ENCODE data around the gene HHLA2.

The HHLA2 gene

GRCh38 chr3:108322352-108322751 is 26.0 kb downstream of the HHLA2 start:
- no peak for TF ChIP-seq RAD21 (IDR thresholded peaks at IDR 0.05; ENCODE audit: low read depth)
- no peak for TF ChIP-seq TAF1 (IDR thresholded peaks at IDR 0.05; ENCODE audit: low read depth)
- TF ChIP-seq CEBPB (IDR thresholded peaks at IDR 0.05), result no peak
- TF ChIP-seq USF1 (IDR thresholded peaks at IDR 0.05), result no peak
- TF ChIP-seq MAX (IDR thresholded peaks at IDR 0.05), result no peak
- TF ChIP-seq ZBTB7A (IDR thresholded peaks at IDR 0.05; ENCODE audit: low read depth), result no peak
- no peak for TF ChIP-seq EGR1 (IDR thresholded peaks at IDR 0.05)
- TF ChIP-seq TCF12 (IDR thresholded peaks at IDR 0.05; ENCODE audit: low read depth), result no peak
- no peak for TF ChIP-seq FOXM1 (IDR thresholded peaks at IDR 0.05; ENCODE audit: borderline replicate concordance, low read depth)
- TF ChIP-seq EP300 (IDR thresholded peaks at IDR 0.05; ENCODE audit: borderline replicate concordance), result no peak
- no peak for TF ChIP-seq REST (IDR thresholded peaks at IDR 0.05; ENCODE audit: low read depth)
- no peak for TF ChIP-seq YY1 (IDR thresholded peaks at IDR 0.05; ENCODE audit: low read depth)
- TF ChIP-seq CREB1 (IDR thresholded peaks at IDR 0.05; ENCODE audit: low read depth), result no peak
- TF ChIP-seq NFIC (IDR thresholded peaks at IDR 0.05), result no peak

GRCh38 chr3:108324177-108324576 is 27.8 kb downstream of the HHLA2 start:
- TF ChIP-seq CEBPB (IDR thresholded peaks at IDR 0.05) (no peak), NFIC (IDR thresholded peaks at IDR 0.05) (no peak), TCF12 (IDR thresholded peaks at IDR 0.05; ENCODE audit: low read depth) (no peak), MAX (IDR thresholded peaks at IDR 0.05) (no peak), YY1 (IDR thresholded peaks at IDR 0.05; ENCODE audit: low read depth) (no peak), EGR1 (IDR thresholded peaks at IDR 0.05) (no peak), RAD21 (IDR thresholded peaks at IDR 0.05; ENCODE audit: low read depth) (no peak), CREB1 (IDR thresholded peaks at IDR 0.05; ENCODE audit: low read depth) (no peak), USF1 (IDR thresholded peaks at IDR 0.05) (no peak), ZBTB7A (IDR thresholded peaks at IDR 0.05; ENCODE audit: low read depth) (no peak), TAF1 (IDR thresholded peaks at IDR 0.05; ENCODE audit: low read depth) (no peak), TEAD4 (IDR thresholded peaks at IDR 0.05) (no peak), EP300 (IDR thresholded peaks at IDR 0.05; ENCODE audit: borderline replicate concordance) (no peak), REST (IDR thresholded peaks at IDR 0.05; ENCODE audit: low read depth) (no peak), FOXM1 (IDR thresholded peaks at IDR 0.05; ENCODE audit: borderline replicate concordance, low read depth) (no peak)

- TF ChIP-seq CEBPB (IDR thresholded peaks at IDR 0.05) (no peak), CREB1 (IDR thresholded peaks at IDR 0.05; ENCODE audit: low read depth) (no peak)
Measured at GRCh38 chr3:108327168-108327567, 30.8 kb downstream of the HHLA2 start.

- TF ChIP-seq TEAD4 (IDR thresholded peaks at IDR 0.05), result no peak
- no peak for TF ChIP-seq ZBTB7A (IDR thresholded peaks at IDR 0.05; ENCODE audit: low read depth)
- no peak for TF ChIP-seq CEBPB (IDR thresholded peaks at IDR 0.05)
- TF ChIP-seq EGR1 (IDR thresholded peaks at IDR 0.05), result no peak
- TF ChIP-seq NFIC (IDR thresholded peaks at IDR 0.05), result no peak
- no peak for TF ChIP-seq CREB1 (IDR thresholded peaks at IDR 0.05; ENCODE audit: low read depth)
- TF ChIP-seq RAD21 (IDR thresholded peaks at IDR 0.05; ENCODE audit: low read depth), result no peak
- TF ChIP-seq FOXM1 (IDR thresholded peaks at IDR 0.05; ENCODE audit: borderline replicate concordance, low read depth), result no peak
- no peak for TF ChIP-seq REST (IDR thresholded peaks at IDR 0.05; ENCODE audit: low read depth)
- no peak for TF ChIP-seq EP300 (IDR thresholded peaks at IDR 0.05; ENCODE audit: borderline replicate concordance)
- TF ChIP-seq MAX (IDR thresholded peaks at IDR 0.05), result no peak
Measured at GRCh38 chr3:108328821-108329486, 32.6 kb downstream of the HHLA2 start.
